ENCODE results near the gene TBX6.
A peak's percentile ranks its signal among the peaks of the same experiment; 100 is the strongest.

The TBX6 gene

GRCh38 chr16:30079480-30079879, 12.2 kb downstream of the TBX6 start:
- Histone ChIP-seq H3K27me3 (no peaks in the 10 kb centered on the region), H3K36me3 (peaks cover 76% of the 10 kb centered on the region), H3K4me3 (ENCODE audit: low read depth in 1 of 2, low read length in 1 of 2) (no peak overlapping the region), H3K9me3 (no peaks in the 10 kb centered on the region), H3K4me1 (ENCODE audit: control insufficient read depth in 1 of 2, insufficient read depth in 1 of 2, low read depth in 1 of 2, low read length in 1 of 2) (peaks cover 36 to 37% of the 10 kb centered on the region in 2 experiments), H3K27ac (no peak overlapping the region)
- no peak for TF ChIP-seq CTCF (IDR thresholded peaks at IDR 0.05)

- Histone ChIP-seq H3K27me3 (no peaks in the 10 kb centered on the region), H3K36me3 (peaks cover 72% of the 10 kb centered on the region), H3K4me3 (ENCODE audit: low read depth in 1 of 2, low read length in 1 of 2) (no peak overlapping the region), H3K9me3 (no peaks in the 10 kb centered on the region), H3K4me1 (ENCODE audit: control insufficient read depth in 1 of 2, insufficient read depth in 1 of 2, low read depth in 1 of 2, low read length in 1 of 2) (peaks cover 36 to 37% of the 10 kb centered on the region in 2 experiments), H3K27ac (peak overlapping the region; percentile 96)
- no peak for TF ChIP-seq CTCF (IDR thresholded peaks at IDR 0.05)
Measured at GRCh38 chr16:30078744-30079143, 13.0 kb downstream of the TBX6 start.

- Histone ChIP-seq H3K36me3 (peaks cover 72% of the 10 kb centered on the region), H3K4me1 (ENCODE audit: control insufficient read depth in 1 of 2, insufficient read depth in 1 of 2, low read depth in 1 of 2, low read length in 1 of 2) (peaks cover 36 to 37% of the 10 kb centered on the region in 2 experiments), H3K27me3 (no peaks in the 10 kb centered on the region), H3K4me3 (ENCODE audit: low read depth in 1 of 2, low read length in 1 of 2) (peak overlapping the region in 1 of 2 experiments; percentile 89), H3K9me3 (no peaks in the 10 kb centered on the region), H3K27ac (peak overlapping the region; percentile 96)
- no peak for TF ChIP-seq CTCF (IDR thresholded peaks at IDR 0.05)
Measured at GRCh38 chr16:30077656-30078055, 14.1 kb downstream of the TBX6 start.

GRCh38 chr16:30076276-30076791, 15.4 kb downstream of the TBX6 start:
- no peaks in the 10 kb centered on the region for H3K9me3 ChIP-seq
- peak overlapping the region; percentile 89 to 97 for H3K4me3 ChIP-seq (ENCODE audit: low read depth in 1 of 2, low read length in 1 of 2)
- no peaks in the 10 kb centered on the region for H3K27me3 ChIP-seq
- H3K27ac ChIP-seq, result peak overlapping the region; percentile 96
- no peak for TF ChIP-seq CTCF (IDR thresholded peaks at IDR 0.05)
- peaks cover 72% of the 10 kb centered on the region for H3K36me3 ChIP-seq
- peaks cover 36 to 37% of the 10 kb centered on the region in 2 experiments for H3K4me1 ChIP-seq (ENCODE audit: control insufficient read depth in 1 of 2, insufficient read depth in 1 of 2, low read depth in 1 of 2, low read length in 1 of 2)

GRCh38 chr16:30075503-30076275, 16.0 kb downstream of the TBX6 start, which contains the start of gene PPP4C:
Gene PPP4C, plus strand, starts transcription at chr16:30075994. Its CDS starts 384 bp downstream, at chr16:30076378.
- H3K36me3 ChIP-seq, result peaks cover 72% of the 10 kb centered on the region
- peak within 1 kb of the TSS; percentile 89 to 97 for H3K4me3 ChIP-seq (ENCODE audit: low read depth in 1 of 2, low read length in 1 of 2)
- H3K9me3 ChIP-seq, result no peaks in the 10 kb centered on the region
- TF ChIP-seq CTCF (IDR thresholded peaks at IDR 0.05), result peak; percentile 57
- peaks cover 36 to 37% of the 10 kb centered on the region in 2 experiments for H3K4me1 ChIP-seq (ENCODE audit: control insufficient read depth in 1 of 2, insufficient read depth in 1 of 2, low read depth in 1 of 2, low read length in 1 of 2)
- H3K27ac ChIP-seq, result peak within 1 kb of the TSS; percentile 96
- H3K27me3 ChIP-seq, result no peaks in the 10 kb centered on the region

Data from neutrophil (primary cell).